ENCODE results near the gene ZNF613. TPM values are rescaled to one million over a fixed set of nuclear protein-coding genes. Genes with fewer than 3 reads are reported as not detected.

ZNF613 gene
- total RNA-seq, 1 donor from 2014 or later: 6.9 TPM

Other genes starting within 250 kb of the ZNF613 start
- 3.5 and 5.6 TPM in 2 replicates for gene SPACA6, start 234.1 kb upstream of the ZNF613 start, total RNA-seq
- not detected in 2 replicates for gene HAS1, start 203.5 kb upstream of the ZNF613 start, total RNA-seq
- not detected in 2 replicates for gene FPR1, start 175.6 kb upstream of the ZNF613 start, total RNA-seq
- not detected in 2 replicates for gene FPR2, start 166.3 kb upstream of the ZNF613 start, total RNA-seq
- gene FPR3, start 132.3 kb upstream of the ZNF613 start, total RNA-seq: under 0.01 and 0.13 TPM in 2 replicates
- gene ZNF577, start 39.5 kb upstream of the ZNF613 start, total RNA-seq: 1.2 and 3.0 TPM in 2 replicates
- gene ZNF649, start 22.5 kb upstream of the ZNF613 start, total RNA-seq: 5.8 and 9.1 TPM in 2 replicates
- 7.1 and 8.5 TPM in 2 replicates for gene ZNF350, start 59.4 kb downstream of the ZNF613 start, total RNA-seq
- gene ZNF615, start 80.7 kb downstream of the ZNF613 start, total RNA-seq: 5.4 and 9.5 TPM in 2 replicates
- 8.3 and 9.4 TPM in 2 replicates for gene ZNF614, start 100.9 kb downstream of the ZNF613 start, total RNA-seq
- gene ZNF432, start 121.4 kb downstream of the ZNF613 start, total RNA-seq: 4.5 and 4.9 TPM in 2 replicates
- 6.8 and 8.2 TPM in 2 replicates for gene ZNF841, start 168.3 kb downstream of the ZNF613 start, total RNA-seq
- gene ZNF616, start 212.5 kb downstream of the ZNF613 start, total RNA-seq: 5.4 and 7.7 TPM in 2 replicates
- gene ZNF836, start 244.1 kb downstream of the ZNF613 start, total RNA-seq: 7.5 and 7.8 TPM in 2 replicates

Data from dermis microvascular lymphatic vessel endothelial cell (primary cell).